Activated CD8-positive, alpha-beta memory T cell treated with anti-CD3 and anti-CD28 coated beads for 24 hours (primary cell): ENCODE results near the gene AAK1.
"Not testable (repeated sequence)": the region's sequence is repeated elsewhere in the genome, so short reads cannot be mapped to it uniquely, and the experiment has no call there.

Experiments
- DNase-seq: peaks from one replicate; pipeline ENCODE4 v3.0.0-alpha.2; 2020

AAK1 gene

DNA sequence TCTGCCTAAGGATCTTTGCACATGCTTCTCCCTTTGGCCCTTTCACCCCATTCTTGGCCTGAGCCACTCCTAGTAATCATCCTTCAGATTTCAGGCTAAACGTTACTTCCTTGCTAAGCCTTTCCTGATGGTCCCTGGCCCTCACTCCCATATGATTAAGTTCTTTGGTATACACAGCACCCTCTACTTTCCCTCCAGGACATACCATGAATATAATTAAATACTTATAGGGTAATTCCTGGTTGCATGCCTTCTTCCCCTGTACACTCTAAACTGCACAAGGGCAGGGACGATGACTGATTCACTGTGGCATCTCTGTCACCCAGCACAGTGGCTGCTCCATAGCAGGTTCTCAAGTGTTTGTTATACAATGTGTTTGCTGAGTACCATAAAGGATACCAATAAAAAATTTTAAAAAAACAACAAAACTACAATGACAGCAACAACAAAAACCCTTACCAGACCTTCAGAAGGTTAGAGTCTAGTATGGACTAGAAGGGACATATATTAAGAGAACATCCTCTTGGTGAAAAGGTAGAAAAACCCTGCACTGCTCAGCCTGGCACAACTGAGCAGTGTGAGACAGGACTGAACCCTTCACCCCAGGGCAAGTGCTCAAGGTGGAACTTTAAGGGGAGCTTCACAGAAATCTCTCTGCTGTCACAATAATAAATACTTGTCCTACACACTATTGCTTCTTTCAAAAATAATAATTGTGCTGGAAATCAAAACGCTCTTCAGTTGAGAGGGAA lies 76.2 kb downstream of the AAK1 start:
- no peak for DNase-seq

GRCh38 chr2:69566669-69567068 lies 76.9 kb downstream of the AAK1 start:
- no peak for DNase-seq

DNA sequence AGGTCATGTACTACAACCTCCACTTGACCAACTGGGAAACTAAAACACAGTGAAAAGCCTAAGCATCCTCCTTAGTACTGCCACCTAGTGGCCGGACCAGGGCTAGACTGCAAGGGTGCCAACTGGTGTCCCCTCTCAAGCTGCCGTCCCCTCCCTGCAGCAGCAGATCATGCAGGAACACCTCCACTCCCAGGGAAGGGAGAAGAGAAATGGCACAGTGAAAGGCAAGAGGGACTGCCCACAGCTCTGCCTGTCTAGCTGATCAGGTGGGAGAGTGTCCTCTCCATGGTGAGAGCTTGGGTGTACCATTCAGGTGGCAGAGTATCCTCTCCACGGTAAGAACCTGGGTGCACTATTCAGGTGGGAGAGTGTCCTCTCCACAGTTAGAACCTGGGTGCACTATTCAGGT lies 78.1 kb downstream of the AAK1 start:
- peak; percentile 87 for DNase-seq

DNA sequence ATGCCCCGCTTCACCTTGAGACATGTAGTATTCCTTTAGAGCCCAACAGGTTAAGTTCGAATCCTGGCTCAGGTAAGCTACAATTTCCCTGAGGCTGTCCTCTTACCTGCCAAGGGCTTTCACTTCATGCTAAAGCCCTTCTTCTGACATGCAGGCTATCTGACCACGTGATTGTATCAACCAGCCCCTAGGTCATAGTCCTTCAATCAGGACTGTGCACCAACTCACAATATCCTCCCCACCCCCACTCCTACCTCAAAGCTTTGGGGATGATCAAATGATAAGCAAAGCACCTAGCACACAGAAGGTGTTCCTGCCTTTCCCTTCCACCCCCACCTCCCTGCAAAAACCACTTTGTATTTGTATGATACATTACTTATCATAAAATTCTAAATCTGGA lies 78.9 kb downstream of the AAK1 start:
- no peak for DNase-seq

DNA sequence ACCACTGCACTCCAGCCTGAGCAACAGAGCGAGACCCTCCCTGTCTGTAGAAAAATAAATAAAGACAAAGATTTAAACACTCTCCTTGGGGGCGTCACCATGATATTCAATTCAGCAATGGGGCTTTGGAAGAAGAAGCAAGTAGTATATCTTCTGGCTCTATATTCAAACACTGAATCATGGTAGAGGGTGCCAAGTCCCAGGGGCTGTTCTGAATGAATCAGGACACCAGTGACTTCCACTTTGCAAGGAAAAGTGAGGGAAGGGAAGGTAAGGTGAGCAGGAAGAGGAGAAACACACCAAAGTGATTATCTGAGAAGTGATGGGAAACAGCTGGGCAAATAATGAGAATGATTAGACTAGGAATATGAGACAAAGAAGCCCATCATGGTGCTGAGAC lies 80.5 kb downstream of the AAK1 start:
- no peak for DNase-seq

GRCh38 chr2:69561101-69561500 lies 82.4 kb downstream of the AAK1 start:
- no peak for DNase-seq

GRCh38 chr2:69560147-69560482 lies 83.4 kb downstream of the AAK1 start:
- no peak for DNase-seq

GRCh38 chr2:69559442-69560146 lies 83.9 kb downstream of the AAK1 start:
- DNase-seq: peak; percentile 61

DNA sequence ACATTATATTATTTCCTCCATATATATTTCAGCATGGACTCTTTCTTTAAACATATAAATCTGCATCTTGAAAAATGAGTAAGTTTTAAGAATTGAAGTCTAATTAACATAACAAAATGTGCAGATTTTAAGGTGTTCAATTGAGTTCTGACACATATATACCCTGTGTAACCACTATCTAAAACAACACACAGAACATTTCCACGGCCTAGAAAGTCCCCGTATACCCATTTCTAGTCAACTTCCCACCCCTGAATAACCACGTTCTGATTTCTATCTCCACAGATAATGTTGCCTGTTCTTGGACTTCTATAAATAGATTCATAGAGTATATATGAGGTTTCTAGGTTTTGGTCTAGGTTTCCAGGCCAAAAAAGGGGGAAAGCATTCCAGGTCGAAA lies 87.5 kb downstream of the AAK1 start:
- no peak for DNase-seq

GRCh38 chr2:69554981-69555380 lies 88.6 kb downstream of the AAK1 start:
- DNase-seq: no peak

DNA sequence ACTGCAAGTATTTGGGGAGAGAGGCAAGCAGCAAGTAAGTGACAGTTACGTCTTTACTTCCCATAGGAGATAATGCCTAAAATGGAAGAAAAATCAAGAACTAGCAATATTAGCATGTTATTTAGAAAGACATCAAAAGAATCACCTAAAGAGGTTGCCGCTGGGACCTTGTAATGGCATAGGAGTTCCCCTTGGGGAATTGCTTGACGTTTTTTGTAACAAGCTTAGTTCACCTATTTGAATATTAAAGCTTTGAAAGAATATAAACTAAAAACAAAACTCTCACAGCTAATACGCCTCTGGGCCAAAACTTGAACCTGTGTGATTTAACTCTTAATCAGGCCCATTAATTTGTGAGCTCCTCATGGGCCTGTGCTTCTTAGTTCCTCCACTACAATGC lies 89.0 kb downstream of the AAK1 start:
- no peak for DNase-seq

GRCh38 chr2:69553991-69554390 lies 89.5 kb downstream of the AAK1 start:
- no peak for DNase-seq

DNA sequence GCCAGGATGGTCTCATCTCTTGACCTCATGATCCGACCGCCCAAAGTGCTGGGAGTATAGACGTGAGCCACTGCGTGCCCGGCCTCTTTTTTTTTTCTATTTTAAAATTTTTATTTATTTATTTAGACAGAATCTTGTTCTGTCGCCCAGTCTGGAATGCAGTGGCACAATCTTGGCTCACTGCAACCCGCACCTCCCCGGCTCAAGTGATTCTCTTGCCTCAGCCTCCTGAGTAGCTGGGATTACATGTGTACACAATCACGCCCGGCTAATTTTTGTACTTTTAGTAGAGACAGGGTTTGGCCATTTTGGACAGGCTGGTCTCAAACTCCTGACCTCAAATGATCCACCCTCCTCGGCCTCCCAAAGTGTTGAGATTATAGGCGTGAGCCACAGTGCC lies 93.0 kb downstream of the AAK1 start:
- DNase-seq: not testable (repeated sequence)

- no peak for DNase-seq
These were observed 94.1 kb downstream of the AAK1 start for GRCh38 chr2:69549421-69549820.

DNA sequence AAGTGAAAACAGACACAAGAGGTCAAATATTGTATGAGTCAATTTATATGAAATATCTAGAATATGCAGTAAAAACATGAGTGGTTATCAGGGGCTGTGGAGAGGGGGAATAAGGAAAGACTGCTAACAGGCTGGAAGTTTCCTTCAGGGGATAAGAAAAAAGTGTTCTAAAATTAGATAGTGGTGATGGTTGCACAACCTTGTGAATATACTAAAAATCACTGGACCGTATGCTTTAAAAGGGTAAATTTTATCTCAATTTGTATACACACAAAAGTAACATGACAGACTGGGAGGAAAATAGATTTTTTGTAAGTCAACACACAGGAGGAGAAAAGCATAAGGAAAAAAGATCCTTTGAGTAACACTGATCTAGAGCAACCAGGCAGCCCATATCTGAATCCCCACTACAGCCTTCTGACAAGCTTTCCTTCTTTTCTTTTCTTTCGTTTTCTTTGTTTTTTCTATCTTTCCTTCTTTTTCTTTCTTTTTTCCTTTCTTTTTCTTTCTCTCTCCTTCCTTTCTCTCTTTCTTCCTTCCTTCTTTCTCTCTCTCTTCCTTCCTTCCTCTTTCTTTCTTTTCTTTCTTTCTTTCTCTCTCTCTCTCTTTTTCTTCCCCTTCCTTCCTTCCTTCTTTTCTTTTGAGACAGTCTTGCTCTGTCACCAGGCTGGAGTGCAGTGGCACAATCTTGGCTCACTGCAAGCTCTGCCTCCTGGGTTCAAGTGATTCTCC lies 95.4 kb downstream of the AAK1 start:
- DNase-seq: no peak

GRCh38 chr2:69546646-69547045 lies 96.9 kb downstream of the AAK1 start:
- no peak for DNase-seq

- no peak for DNase-seq
These were observed 98.0 kb downstream of the AAK1 start for GRCh38 chr2:69545477-69545932.

- no peak for DNase-seq
These were observed 98.6 kb downstream of the AAK1 start for GRCh38 chr2:69544951-69545350.

DNA sequence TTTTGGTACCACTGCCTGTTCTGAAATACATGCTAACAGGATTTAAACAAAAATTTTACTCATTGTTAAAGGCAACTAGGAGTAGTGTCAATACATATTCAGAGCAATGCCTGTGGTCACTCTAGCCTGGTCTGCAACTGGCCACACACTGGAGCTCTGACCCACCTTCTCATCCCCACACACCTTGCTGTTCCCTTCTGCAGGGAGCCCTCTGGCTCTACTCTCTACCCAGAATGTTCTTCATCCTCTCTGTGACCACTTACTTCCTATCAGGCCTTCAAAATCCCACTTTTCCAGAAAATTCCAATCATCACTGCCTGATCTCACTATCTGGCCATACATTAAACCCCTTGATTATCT lies 104.0 kb downstream of the AAK1 start:
- no peak for DNase-seq

- no peak for DNase-seq
These were observed 104.5 kb downstream of the AAK1 start for GRCh38 chr2:69538872-69539548.

DNA sequence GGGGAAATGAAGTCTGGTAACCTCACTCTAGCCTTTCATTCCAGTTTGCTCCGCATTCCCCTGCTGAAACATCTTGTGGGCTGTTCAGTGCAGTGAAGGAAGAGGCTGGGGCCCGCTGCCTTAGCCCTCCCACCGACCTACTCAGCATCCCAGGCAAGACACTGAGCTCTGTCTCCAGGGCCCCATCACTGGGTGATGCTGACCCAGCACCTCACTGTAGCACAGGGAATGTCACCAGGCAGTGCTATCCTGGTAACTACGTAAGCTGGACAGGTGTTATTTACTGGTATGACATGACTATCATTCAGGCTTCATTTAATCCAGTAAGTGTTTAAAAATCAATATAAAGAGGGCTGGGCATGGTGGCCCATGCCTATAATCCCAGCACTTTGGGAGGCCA lies 105.3 kb downstream of the AAK1 start:
- DNase-seq: no peak

GRCh38 chr2:69535817-69536241 lies 107.7 kb downstream of the AAK1 start:
- no peak for DNase-seq

GRCh38 chr2:69531186-69531585 lies 112.4 kb downstream of the AAK1 start:
- no peak for DNase-seq
